ENCODE results near the gene FBXW10B.

- TF ChIP-seq CTCF (IDR thresholded peaks at IDR 0.05) (no peak), POLR2A (IDR thresholded peaks at IDR 0.05) (no peak)
Observed at GRCh38 chr17:15662681-15663080, 43.2 kb upstream of the FBXW10B start.
